GM12872 (cell line): Measurements from ENCODE around the gene GBX1.

ENCODE experiments used
- TF ChIP-seq, protein P1 (sequence below): IDR thresholded peaks from 3 replicates; pipeline ENCODE4 v1.5.1; 2011; ENCODE audit warnings: low read depth, mild to moderate bottlenecking, low read length, moderate library complexity; ENCODE audit not compliant: insufficient read depth

Gene GBX1

DNA sequence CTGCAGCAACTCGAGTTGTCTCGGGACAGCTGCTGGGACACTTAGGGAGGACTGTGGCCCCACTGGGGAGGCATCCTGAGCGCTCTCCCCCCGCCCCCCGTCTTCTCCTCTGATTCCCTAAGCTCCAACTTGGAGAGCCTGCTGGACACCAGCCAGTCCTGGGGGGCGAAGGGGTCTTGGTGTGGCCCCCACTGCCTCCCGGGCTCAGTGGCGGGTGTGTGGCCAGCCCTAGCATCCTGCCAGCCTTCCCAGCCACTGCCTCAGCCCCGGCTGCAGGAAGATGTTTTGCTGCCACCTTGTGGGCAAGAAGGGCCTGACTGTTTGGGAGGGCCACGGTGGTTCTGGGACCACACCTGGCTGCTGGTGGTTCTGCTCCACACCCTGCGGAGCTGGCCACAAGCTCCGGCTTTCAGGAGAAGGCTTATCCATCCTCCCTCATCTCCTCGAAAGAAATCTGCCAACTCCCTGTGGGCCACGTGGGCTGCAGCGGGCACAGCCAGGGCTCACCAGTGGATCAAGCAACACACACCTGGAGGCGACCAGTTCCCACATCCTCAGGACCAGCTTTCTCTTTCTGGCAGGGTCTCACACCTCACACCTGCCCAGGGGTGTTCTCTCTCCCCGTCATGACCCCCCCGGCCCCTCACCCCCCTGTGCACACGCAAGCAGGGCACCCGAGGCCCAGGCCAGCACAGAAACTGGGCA is 56.4 kb downstream of the GBX1 start:
- TF ChIP-seq, protein P1, sequence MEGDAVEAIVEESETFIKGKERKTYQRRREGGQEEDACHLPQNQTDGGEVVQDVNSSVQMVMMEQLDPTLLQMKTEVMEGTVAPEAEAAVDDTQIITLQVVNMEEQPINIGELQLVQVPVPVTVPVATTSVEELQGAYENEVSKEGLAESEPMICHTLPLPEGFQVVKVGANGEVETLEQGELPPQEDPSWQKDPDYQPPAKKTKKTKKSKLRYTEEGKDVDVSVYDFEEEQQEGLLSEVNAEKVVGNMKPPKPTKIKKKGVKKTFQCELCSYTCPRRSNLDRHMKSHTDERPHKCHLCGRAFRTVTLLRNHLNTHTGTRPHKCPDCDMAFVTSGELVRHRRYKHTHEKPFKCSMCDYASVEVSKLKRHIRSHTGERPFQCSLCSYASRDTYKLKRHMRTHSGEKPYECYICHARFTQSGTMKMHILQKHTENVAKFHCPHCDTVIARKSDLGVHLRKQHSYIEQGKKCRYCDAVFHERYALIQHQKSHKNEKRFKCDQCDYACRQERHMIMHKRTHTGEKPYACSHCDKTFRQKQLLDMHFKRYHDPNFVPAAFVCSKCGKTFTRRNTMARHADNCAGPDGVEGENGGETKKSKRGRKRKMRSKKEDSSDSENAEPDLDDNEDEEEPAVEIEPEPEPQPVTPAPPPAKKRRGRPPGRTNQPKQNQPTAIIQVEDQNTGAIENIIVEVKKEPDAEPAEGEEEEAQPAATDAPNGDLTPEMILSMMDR = peak; percentile 90

DNA sequence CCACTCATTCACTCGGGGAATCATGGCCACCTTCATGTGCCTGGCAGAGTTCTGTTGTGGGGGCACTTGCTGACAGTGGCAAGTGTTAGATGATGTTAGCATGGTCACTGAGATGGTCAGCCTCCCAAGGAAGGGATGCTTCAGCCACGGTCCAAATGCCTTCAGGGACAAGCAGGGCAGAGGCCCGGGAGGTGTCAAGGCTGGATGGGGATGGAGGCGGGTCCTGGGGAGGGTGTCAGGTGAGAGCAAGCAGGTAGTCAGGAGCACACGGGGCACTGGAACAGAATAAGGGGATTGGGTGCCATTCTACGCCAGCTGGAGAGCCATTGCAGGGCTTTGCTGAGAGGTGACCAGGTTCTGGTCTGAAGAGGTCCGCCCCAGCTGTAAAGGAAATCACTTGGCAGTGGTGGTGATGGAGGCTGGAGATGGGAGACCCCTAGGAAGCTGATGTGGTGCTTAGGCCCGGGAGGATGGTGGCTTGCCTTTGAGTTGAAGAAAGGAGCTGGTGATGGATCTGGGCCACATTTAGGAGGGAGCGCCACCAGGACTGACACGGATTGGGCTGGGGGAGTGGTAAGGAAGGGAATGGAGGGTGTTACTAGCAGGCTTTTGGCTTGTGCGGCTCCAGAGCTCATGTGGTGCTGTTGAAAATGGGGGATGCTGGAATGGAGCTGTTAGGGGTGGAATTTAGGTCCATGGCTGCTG is 57.1 kb downstream of the GBX1 start:
- TF ChIP-seq, protein P1 = no peak

DNA sequence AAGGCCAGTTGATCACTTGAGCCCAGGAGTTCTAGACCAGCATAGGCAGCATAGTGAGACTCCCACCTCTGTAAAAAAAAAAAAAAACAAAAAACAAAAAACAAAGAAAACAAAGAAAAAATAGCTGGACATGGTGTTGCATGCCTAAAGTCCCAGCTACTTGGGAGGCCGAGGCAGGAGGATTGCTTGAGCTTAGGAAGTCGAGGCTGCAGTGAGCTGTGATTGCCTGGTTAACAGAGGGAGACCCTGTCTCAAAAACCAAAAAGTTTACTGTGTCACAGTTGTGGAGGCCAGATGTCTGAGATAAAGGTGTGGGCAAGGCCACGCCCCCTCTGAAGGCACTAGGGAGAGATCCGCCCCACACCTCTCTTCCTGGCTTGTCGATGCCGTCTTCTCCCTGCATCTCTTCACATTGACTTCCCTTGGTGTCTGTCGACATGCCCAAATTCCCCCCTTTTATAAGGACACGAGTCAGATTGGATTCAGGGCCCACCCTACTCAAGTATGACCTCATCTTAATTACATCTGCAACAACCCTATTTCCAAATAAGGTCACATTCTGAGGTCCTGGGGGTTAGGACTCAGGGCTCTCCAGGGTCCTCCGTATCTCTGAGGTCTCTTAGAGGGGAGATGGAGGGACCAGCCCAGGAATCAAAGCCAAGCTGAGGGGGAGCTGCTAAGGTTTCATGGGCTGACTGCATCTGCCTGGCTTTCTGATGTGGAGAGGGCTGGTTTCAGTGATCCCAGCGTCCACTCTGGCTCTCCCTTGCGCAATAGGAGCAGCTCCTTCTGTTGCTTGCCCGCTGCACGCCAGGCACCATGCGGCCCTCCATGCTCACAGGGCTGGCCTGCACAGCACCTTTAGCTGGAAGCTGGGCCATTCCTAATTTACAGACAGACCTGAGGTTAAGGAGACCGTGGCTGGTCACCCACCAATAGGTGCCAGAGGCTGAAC is 58.1 kb downstream of the GBX1 start:
- TF ChIP-seq, protein P1 = no peak

DNA sequence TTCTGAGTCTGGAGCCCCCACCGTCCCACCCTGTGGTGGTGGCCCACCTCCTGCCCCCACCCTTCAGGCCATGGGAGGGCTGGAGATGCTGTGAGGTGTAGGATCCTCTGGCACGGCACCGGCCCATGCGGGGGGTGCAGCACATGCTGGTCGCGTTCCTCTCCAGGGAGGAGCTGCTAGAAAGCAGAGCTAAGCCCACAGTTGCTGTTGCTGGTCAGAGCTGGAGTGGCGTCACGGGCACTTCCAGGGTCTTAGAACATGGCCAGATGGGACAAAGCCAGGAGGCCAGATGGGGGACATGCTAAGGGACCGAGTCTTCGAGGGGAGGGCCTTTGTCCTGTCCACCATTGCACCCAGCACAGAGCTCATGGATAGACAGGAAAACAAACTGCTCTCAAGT is 59.6 kb downstream of the GBX1 start:
- TF ChIP-seq, protein P1 = no peak

DNA sequence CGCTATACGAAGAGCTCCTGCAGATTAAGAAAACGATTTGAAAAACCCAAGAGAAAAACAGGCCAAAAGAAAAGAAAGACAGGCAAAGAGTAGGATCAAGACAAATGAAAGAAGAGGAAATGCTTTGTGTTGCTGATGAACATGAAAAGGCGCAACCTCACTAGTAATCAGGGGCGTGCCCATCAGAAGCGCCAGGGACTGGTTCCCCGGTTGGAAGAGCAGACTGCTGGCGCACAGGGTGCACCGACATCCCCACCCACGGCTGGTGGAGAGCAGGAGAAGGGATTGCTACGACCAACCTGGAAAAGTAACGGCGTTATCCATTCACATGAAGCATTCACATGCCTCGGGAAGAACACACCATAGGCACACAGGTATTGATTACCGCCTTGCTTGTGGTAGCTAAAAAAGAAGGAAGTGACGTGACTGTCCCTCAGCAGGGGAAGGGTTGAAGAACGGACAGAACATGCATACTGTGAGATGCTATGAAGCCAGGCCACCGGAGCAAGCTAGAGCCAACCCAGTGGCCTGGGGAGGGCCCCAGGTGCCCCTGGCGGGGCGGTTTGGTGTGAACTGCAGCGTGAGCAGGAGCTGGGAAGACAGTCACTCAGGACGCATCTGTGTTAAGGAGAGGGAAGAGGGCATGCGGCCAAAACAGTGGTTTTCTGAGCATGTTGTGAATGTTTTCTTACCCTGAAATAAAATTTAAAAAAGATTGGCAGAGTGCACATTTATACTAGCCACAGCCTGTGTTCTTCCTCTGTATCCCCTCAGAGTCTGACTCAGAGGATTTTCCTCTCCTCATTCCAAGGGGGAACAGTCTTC is 62.9 kb downstream of the GBX1 start:
- TF ChIP-seq, protein P1 = no peak

DNA sequence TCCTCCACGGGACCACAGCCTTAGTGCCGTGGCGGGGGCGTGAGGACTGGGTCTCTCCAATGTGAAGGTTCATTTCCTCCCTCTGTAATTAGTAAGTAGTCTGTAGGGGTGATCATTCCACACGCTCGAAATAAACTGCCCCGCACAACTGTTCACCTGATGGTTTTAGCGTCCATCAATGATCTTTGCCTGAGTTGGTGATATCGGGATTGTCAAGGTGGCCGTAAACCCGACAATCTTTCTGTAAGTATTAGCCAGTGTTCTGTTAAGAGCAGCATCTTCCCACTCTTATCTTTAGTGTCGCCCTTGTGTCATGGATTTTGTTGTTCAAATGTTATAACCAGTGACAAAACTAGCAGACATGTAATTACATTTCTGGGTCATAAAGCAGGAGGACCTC is 63.5 kb downstream of the GBX1 start:
- TF ChIP-seq, protein P1 = no peak
